GM21529 (cell line): ENCODE results near the gene AGBL4.
"Not testable (repeated sequence)": the region's sequence is repeated elsewhere in the genome, so short reads cannot be mapped to it uniquely, and the experiment has no call there.

Experiments used
- ATAC-seq: cut with Tn5 transposase; IDR thresholded peaks from one replicate; pipeline ENCODE4 v1.9.1; 2021; ENCODE audit not compliant: unreplicated experiment

The AGBL4 gene

GRCh38 chr1:49050041-49050440 lies 973.7 kb downstream of the AGBL4 start:
- no peak for ATAC-seq

GRCh38 chr1:49048188-49048587 lies 975.6 kb downstream of the AGBL4 start:
- no peak for ATAC-seq

GRCh38 chr1:49046305-49046704 lies 977.4 kb downstream of the AGBL4 start:
- ATAC-seq: no peak

GRCh38 chr1:49045371-49045770 lies 978.4 kb downstream of the AGBL4 start:
- ATAC-seq: no peak

- no peak for ATAC-seq
These were observed 987.1 kb downstream of the AGBL4 start for GRCh38 chr1:49036700-49037099.

- no peak for ATAC-seq
These were observed 995.4 kb downstream of the AGBL4 start for GRCh38 chr1:49028396-49028795.

GRCh38 chr1:49026230-49026811 lies 997.4 kb downstream of the AGBL4 start:
- no peak for ATAC-seq

- no peak for ATAC-seq
These were observed 1007.5 kb downstream of the AGBL4 start for GRCh38 chr1:49016030-49016977.

GRCh38 chr1:49013079-49013478 lies 1010.7 kb downstream of the AGBL4 start:
- ATAC-seq: no peak

GRCh38 chr1:49002981-49003380 lies 1020.8 kb downstream of the AGBL4 start:
- not testable (repeated sequence) for ATAC-seq

- ATAC-seq: no peak
These were observed 1024.4 kb downstream of the AGBL4 start for GRCh38 chr1:48999321-48999720.

- no peak for ATAC-seq
These were observed 1027.4 kb downstream of the AGBL4 start for GRCh38 chr1:48996311-48996710.

- no peak for ATAC-seq
These were observed 1035.0 kb downstream of the AGBL4 start for GRCh38 chr1:48988633-48989197.

GRCh38 chr1:48979940-48980339 lies 1043.8 kb downstream of the AGBL4 start:
- no peak for ATAC-seq

- no peak for ATAC-seq
These were observed 1045.3 kb downstream of the AGBL4 start for GRCh38 chr1:48978413-48978812.

GRCh38 chr1:48977273-48977672 lies 1046.5 kb downstream of the AGBL4 start:
- ATAC-seq: no peak

GRCh38 chr1:48969971-48970370 lies 1053.8 kb downstream of the AGBL4 start:
- no peak for ATAC-seq

GRCh38 chr1:48967318-48967717 lies 1056.4 kb downstream of the AGBL4 start:
- no peak for ATAC-seq

- ATAC-seq: no peak
These were observed 1057.2 kb downstream of the AGBL4 start for GRCh38 chr1:48966583-48966982.

GRCh38 chr1:48960320-48960719 lies 1063.4 kb downstream of the AGBL4 start:
- no peak for ATAC-seq

- ATAC-seq: no peak
These were observed 1068.0 kb downstream of the AGBL4 start for GRCh38 chr1:48955774-48956173.

GRCh38 chr1:48953617-48954016 lies 1070.1 kb downstream of the AGBL4 start:
- ATAC-seq: no peak
